ENCODE measurements around the gene APOA5. TPM values are rescaled to one million over a fixed set of nuclear protein-coding genes. Genes with fewer than 3 reads are reported as not detected.

The APOA5 gene
- total and polyA plus RNA-seq, 2 of the 13 experiments (the other 11 are each of a cell fraction or from before 2014, with no cell fraction given) = 44.0 to 49.1 TPM

DNA sequence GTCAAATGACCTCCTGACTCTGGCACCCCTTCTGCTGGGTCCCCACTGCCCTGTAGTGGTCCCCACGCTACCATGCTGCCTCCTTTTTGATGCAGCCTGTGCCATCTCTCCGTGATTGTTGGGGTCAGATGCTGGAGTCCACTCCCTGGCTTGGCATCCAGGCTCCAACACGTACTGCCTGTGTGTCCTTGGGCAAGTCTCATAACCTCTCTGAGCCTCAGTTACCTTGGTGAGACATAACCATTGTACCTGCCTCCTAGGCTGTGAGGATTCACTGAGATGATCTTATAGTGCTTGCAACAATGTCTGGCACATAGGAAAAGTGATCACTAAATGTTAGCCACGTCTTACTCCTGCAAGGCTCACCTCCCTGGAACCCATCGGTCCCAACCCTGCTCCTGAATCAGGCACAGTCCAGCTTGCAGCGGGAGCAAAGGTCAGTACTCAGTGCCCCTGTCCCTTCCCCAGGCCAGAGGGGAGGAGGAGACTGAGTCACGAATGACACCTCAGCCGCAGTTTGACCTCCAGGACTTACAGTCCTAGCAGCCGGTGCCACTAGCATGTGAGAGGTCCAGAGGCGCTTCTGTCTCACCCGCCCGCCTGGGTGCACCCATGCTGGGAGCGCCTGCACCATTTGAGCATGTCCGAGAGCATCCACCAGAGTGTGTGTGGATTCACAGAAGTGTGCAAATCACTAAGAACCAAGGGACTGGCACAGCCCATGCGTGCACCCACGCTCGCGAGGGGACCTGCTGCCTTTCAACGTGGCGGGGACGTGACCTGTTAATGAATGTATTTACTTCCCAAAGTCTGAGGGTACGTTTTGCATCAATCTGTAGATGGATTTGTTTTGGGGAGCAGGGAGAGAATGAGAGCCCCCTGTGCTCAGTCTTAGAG is 34.4 kb upstream of the APOA5 start (continued):
- TF ChIP-seq ZNF574 (CRISPR knock-in tag; IDR thresholded peaks at IDR 0.05) = no peak
- TF ChIP-seq TCF7L2 (IDR thresholded peaks at IDR 0.05; ENCODE audit: low read depth, low read length) = no peak
- TF ChIP-seq STAG1 (CRISPR knock-in tag; IDR thresholded peaks at IDR 0.05) = no peak
- TF ChIP-seq DPF2 (CRISPR knock-in tag; IDR thresholded peaks at IDR 0.05; ENCODE audit: borderline replicate concordance, low read depth) = peak; percentile 14; the same call in 1 of the 2 replicates
- TF ChIP-seq, protein P1, sequence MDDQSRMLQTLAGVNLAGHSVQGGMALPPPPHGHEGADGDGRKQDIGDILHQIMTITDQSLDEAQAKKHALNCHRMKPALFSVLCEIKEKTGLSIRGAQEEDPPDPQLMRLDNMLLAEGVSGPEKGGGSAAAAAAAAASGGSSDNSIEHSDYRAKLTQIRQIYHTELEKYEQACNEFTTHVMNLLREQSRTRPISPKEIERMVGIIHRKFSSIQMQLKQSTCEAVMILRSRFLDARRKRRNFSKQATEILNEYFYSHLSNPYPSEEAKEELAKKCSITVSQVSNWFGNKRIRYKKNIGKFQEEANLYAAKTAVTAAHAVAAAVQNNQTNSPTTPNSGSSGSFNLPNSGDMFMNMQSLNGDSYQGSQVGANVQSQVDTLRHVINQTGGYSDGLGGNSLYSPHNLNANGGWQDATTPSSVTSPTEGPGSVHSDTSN (CRISPR knock-in tag; IDR thresholded peaks at IDR 0.05; ENCODE audit: borderline replicate concordance) = no peak
- no peak for TF ChIP-seq PLRG1 (conservative IDR thresholded peaks at IDR 0.05)
- TF ChIP-seq KAT7 (CRISPR knock-in tag; IDR thresholded peaks at IDR 0.05; ENCODE audit: borderline replicate concordance) = no peak
- TF ChIP-seq, protein P2, sequence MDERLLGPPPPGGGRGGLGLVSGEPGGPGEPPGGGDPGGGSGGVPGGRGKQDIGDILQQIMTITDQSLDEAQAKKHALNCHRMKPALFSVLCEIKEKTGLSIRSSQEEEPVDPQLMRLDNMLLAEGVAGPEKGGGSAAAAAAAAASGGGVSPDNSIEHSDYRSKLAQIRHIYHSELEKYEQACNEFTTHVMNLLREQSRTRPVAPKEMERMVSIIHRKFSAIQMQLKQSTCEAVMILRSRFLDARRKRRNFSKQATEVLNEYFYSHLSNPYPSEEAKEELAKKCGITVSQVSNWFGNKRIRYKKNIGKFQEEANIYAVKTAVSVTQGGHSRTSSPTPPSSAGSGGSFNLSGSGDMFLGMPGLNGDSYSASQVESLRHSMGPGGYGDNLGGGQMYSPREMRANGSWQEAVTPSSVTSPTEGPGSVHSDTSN (CRISPR knock-in tag; IDR thresholded peaks at IDR 0.05) = no peak
- TF ChIP-seq TBX2 (CRISPR knock-in tag; IDR thresholded peaks at IDR 0.05; ENCODE audit: borderline replicate concordance) = no peak
- TF ChIP-seq THYN1 (CRISPR knock-in tag; IDR thresholded peaks at IDR 0.05; ENCODE audit: borderline replicate concordance, low read depth) = no peak
- TF ChIP-seq MAFG (CRISPR knock-in tag; IDR thresholded peaks at IDR 0.05) = no peak
- TF ChIP-seq THRA (CRISPR knock-in tag; IDR thresholded peaks at IDR 0.05; ENCODE audit: borderline replicate concordance) = no peak; the same call in 1 of the 2 replicates
- TF ChIP-seq, protein P3, sequence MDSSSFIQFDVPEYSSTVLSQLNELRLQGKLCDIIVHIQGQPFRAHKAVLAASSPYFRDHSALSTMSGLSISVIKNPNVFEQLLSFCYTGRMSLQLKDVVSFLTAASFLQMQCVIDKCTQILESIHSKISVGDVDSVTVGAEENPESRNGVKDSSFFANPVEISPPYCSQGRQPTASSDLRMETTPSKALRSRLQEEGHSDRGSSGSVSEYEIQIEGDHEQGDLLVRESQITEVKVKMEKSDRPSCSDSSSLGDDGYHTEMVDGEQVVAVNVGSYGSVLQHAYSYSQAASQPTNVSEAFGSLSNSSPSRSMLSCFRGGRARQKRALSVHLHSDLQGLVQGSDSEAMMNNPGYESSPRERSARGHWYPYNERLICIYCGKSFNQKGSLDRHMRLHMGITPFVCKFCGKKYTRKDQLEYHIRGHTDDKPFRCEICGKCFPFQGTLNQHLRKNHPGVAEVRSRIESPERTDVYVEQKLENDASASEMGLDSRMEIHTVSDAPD (CRISPR knock-in tag; IDR thresholded peaks at IDR 0.05) = no peak
- no peak for TF ChIP-seq CBFB (CRISPR knock-in tag; IDR thresholded peaks at IDR 0.05)
- no peak for TF ChIP-seq HINFP (CRISPR knock-in tag; IDR thresholded peaks at IDR 0.05; ENCODE audit: low read depth)
- 0 out of 2 replicates have a peak, but pooled peaks have one; percentile 8 for TF ChIP-seq ZNF766 (CRISPR knock-in tag; IDR thresholded peaks at IDR 0.05; ENCODE audit: borderline replicate concordance)
- no peak for TF ChIP-seq ZFP62 (CRISPR knock-in tag; IDR thresholded peaks at IDR 0.05)
- no peak for TF ChIP-seq ZNF335 (CRISPR knock-in tag; IDR thresholded peaks at IDR 0.05)

Measured in HepG2 (cell line).